Prostate gland (tissue), 2 donors: ENCODE measurements around the gene PLSCR2. TPM values are rescaled to one million over a fixed set of nuclear protein-coding genes. Genes with fewer than 3 reads are reported as not detected.
"Not testable (repeated sequence)": the region's sequence is repeated elsewhere in the genome, so short reads cannot be mapped to it uniquely, and the experiment has no call there.

ENCODE experiments used
- DNase-seq: peaks from one replicate; pipeline ENCODE4 v3.0.0-alpha.2; 2019; ENCODE audit warnings: low spot score
- H3K27ac ChIP-seq, 2 donors: fragments of 200-600 bp; sonication (generic); 2 replicates each; pipeline ENCODE4 v1.5.1; 2017 to 2019
- H3K27me3 ChIP-seq: fragments of 200-600 bp; sonication (generic); replicated peaks from 2 replicates; pipeline ENCODE4 v1.5.1; 2019; ENCODE audit not compliant: insufficient read depth
- H3K36me3 ChIP-seq, 2 donors: fragments of 200-600 bp; sonication (generic); 1 replicate in 1 of 2; 2 replicates in 1 of 2; pipeline versions ENCODE4 v1.5.1 to v1.8.1; 2017 to 2019
- H3K4me1 ChIP-seq: fragments of 200-600 bp; sonication (generic); replicated peaks from 2 replicates; pipeline ENCODE4 v1.5.1; 2019
- H3K4me3 ChIP-seq, 2 donors: fragments of 200-600 bp; sonication (generic); 2 replicates each; pipeline ENCODE4 v1.5.1; 2017 to 2019
- H3K9me3 ChIP-seq: fragments of 200-600 bp; sonication (generic); 2 replicates; pipeline ENCODE4 v1.5.1; 2017
- POLR2A ChIP-seq: fragments of 450-650 bp; IDR thresholded peaks from one replicate; pipeline ENCODE4 v1.6.1; 2016; ENCODE audit warnings: antibody characterized with exemption, mild to moderate bottlenecking
- POLR2AphosphoS5 ChIP-seq: sonication (generic); formaldehyde crosslinking; IDR thresholded peaks from one replicate; pipeline ENCODE4 v1.6.1; 2017; ENCODE audit warnings: antibody characterized with exemption
- WGBS: methylation state at CpG from one replicate; pipeline ENCODE4 v1.1.5; 2018; 5-methylcytosine and 5-hydroxymethylcytosine counted together
- intact Hi-C: fragments of 100-400 bp; cut with DNase I; formaldehyde crosslinking; loops from one replicate; pipeline ENCODE4 v1.14.2; 2022
- total RNA-seq, 2 donors: library from RNA; depleted of rRNA; stranded (reverse); fragments of >200 nt; gene quantifications; one replicate each; pipeline ENCODE4 v1.1.0, GENCODE V29; 2016
- TF ChIP-seq, protein P1 (sequence below), 4 experiments: fragments of 200-600 bp in 2 of 4; fragments of 450-650 bp in 2 of 4; sonication (generic) in 2 of 4; IDR thresholded peaks; 1 replicate in 3 of 4; 2 replicates in 1 of 4; pipeline ENCODE4 v1.5.1; 2016 to 2019; ENCODE audit warnings: antibody characterized with exemption in 4 of 4, mild to moderate bottlenecking in 2 of 4, moderate library complexity in 2 of 4

Gene PLSCR2
- total RNA-seq, 2 donors from 2014 or later, result 0.51 TPM; not detected in 1

DNA sequence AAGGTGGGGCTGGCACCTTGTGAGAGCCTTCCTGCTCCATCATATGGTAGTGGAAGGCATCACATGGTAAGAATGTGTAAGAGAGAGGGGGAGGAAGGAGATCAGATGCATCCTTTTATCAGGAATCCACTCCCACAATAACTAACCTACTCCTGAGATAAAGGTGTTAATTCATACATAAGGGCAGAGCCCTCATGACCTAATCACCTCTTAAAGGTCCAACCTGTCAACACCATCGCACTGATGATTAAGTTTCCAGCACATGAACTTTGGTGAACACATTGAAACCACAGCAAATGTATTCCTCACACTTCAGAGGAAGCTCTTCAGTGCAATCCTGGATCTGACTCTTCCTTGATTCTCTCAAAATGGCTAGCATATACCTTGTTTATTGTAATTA is 55.4 kb downstream of the PLSCR2 start:
- Histone ChIP-seq H3K27ac (no peak overlapping the region), H3K27me3 (no peaks in the 10 kb centered on the region), H3K4me1 (no peaks in the 10 kb centered on the region), H3K9me3 (no peaks in the 10 kb centered on the region), H3K4me3 (no peak overlapping the region), H3K36me3 (no peaks in the 10 kb centered on the region)
- DNase-seq, result no peak
- WGBS, result 89% methylated on average over 1 of the region's 1 CpG
- no peak for TF ChIP-seq POLR2A
- TF ChIP-seq, protein P1, sequence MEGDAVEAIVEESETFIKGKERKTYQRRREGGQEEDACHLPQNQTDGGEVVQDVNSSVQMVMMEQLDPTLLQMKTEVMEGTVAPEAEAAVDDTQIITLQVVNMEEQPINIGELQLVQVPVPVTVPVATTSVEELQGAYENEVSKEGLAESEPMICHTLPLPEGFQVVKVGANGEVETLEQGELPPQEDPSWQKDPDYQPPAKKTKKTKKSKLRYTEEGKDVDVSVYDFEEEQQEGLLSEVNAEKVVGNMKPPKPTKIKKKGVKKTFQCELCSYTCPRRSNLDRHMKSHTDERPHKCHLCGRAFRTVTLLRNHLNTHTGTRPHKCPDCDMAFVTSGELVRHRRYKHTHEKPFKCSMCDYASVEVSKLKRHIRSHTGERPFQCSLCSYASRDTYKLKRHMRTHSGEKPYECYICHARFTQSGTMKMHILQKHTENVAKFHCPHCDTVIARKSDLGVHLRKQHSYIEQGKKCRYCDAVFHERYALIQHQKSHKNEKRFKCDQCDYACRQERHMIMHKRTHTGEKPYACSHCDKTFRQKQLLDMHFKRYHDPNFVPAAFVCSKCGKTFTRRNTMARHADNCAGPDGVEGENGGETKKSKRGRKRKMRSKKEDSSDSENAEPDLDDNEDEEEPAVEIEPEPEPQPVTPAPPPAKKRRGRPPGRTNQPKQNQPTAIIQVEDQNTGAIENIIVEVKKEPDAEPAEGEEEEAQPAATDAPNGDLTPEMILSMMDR (IDR thresholded peaks at IDR 0.05), result no peak
- no peak for TF ChIP-seq POLR2AphosphoS5
- intact Hi-C loops, result no loop called here

DNA sequence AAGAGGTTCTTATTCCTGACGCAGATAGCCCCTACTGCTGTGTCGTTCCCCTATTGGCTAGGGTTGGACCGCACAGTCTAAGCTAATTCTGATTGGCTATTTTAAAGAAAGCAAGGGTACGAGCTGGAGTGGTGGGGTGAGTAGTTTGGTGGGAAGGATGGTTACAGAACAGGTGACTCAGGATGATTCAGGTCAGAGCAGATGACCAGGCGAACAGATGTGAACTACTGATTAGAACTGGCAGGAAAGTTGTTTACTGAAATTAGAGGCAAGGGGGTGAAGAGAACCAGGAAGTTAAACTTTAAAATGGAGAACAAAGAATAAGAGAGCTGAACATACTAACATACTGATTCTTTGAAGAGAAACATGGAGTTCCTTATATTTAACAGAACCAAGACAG is 56.6 kb downstream of the PLSCR2 start:
- H3K4me3 ChIP-seq, H3K4me1 ChIP-seq, H3K9me3 ChIP-seq, H3K27ac ChIP-seq, H3K36me3 ChIP-seq, H3K27me3 ChIP-seq, DNase-seq, intact Hi-C loops: not testable (repeated sequence)
- WGBS, result 94% methylated on average over 5 of the region's 5 CpGs

GRCh38 chr3:146407956-146408355 is 61.4 kb downstream of the PLSCR2 start:
- no peak for DNase-seq
- H3K27ac ChIP-seq, result no peak overlapping the region
- no peak overlapping the region for H3K4me3 ChIP-seq
- WGBS, result 81% methylated on average over 7 of the region's 7 CpGs
- H3K27me3 ChIP-seq, result no peaks in the 10 kb centered on the region
- H3K36me3 ChIP-seq, result no peaks in the 10 kb centered on the region
- intact Hi-C loops, result no loop called here
- TF ChIP-seq, protein P1 (IDR thresholded peaks at IDR 0.05), result no peak
- TF ChIP-seq POLR2AphosphoS5, result no peak
- TF ChIP-seq POLR2A, result no peak
- no peaks in the 10 kb centered on the region for H3K4me1 ChIP-seq
- no peaks in the 10 kb centered on the region for H3K9me3 ChIP-seq

- no peak for DNase-seq
- Histone ChIP-seq H3K9me3 (no peaks in the 10 kb centered on the region), H3K36me3 (no peaks in the 10 kb centered on the region), H3K27me3 (no peaks in the 10 kb centered on the region), H3K4me1 (no peaks in the 10 kb centered on the region), H3K4me3 (no peak overlapping the region), H3K27ac (no peak overlapping the region)
- intact Hi-C loops, result no loop called here
- TF ChIP-seq, protein P1 (IDR thresholded peaks at IDR 0.05), result no peak
- TF ChIP-seq POLR2AphosphoS5 (no peak), POLR2A (no peak)
Measured at GRCh38 chr3:146404436-146404835, 64.9 kb downstream of the PLSCR2 start.

DNA sequence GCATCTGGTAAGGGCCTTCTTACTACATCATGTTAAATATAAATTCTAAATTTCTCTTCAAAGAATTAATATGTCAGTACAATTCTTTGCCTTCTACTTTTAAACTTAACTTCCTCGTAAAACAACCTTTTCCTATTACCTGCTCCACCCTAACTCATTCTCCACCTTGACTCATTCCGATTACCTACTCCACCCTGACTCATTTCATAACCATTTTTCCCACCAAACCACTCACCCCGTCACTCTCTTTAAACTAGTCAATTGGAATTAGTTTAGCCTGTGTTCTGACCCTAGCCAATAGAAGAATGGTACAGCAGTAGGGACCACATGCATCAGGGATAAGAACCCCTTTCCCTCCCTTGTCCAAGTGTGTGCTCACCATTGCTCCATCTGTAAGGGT is 65.6 kb downstream of the PLSCR2 start:
- 75% methylated on average over 3 of the region's 3 CpGs for WGBS
- Histone ChIP-seq H3K27me3 (no peaks in the 10 kb centered on the region), H3K4me1 (no peaks in the 10 kb centered on the region), H3K4me3 (no peak overlapping the region), H3K27ac (no peak overlapping the region), H3K36me3 (no peaks in the 10 kb centered on the region), H3K9me3 (no peaks in the 10 kb centered on the region)
- TF ChIP-seq POLR2A (no peak), POLR2AphosphoS5 (no peak)
- TF ChIP-seq, protein P1 (IDR thresholded peaks at IDR 0.05), result no peak
- DNase-seq, result no peak
- intact Hi-C loops, result no loop called here
